ENCODE results near the gene CDC73. TPM values are rescaled to one million over a fixed set of nuclear protein-coding genes. Genes with fewer than 3 reads are reported as not detected.

Gene CDC73
- total and polyA plus RNA-seq, 4 donors = 5.8 to 20.6 (median 12.6) TPM

GRCh38 chr1:193242000-193242399, 120.2 kb downstream of the CDC73 start:
- no peaks in the 10 kb centered on the region for H3K9me3 ChIP-seq (ENCODE audit: control insufficient read depth in 4 of 4, low read length in 3 of 4)
- no peak for DNase-seq (ENCODE audit: low spot score)
- no peak overlapping the region for H3K27ac ChIP-seq (ENCODE audit: low read depth in 1 of 2, low read length in 2 of 2)
- no peak overlapping the region for H3K9ac ChIP-seq (ENCODE audit: low read depth in 1 of 2, low read length in 2 of 2)
- peaks cover 0 to 12% (median 0%) of the 10 kb centered on the region in 4 donors for H3K36me3 ChIP-seq (ENCODE audit: control insufficient read depth in 4 of 4, insufficient read depth in 3 of 4, low read depth in 1 of 4, low read length in 3 of 4)
- H3K4me3 ChIP-seq (ENCODE audit: low read depth in 1 of 3, low read length in 3 of 3) = no peak overlapping the region
- TF ChIP-seq YY1 (IDR thresholded peaks at IDR 0.05) (no peak), CTCF (IDR thresholded peaks at IDR 0.05; ENCODE audit: low read depth, low read length, missing input control) (no peak), ATF3 (IDR thresholded peaks at IDR 0.05) (no peak), REST (IDR thresholded peaks at IDR 0.05) (no peak), GABPA (IDR thresholded peaks at IDR 0.05 in 1 of 2, conservative IDR thresholded peaks at IDR 0.05 in 1 of 2) (no peak), MAX (IDR thresholded peaks at IDR 0.05) (no peak), NR2F2 (IDR thresholded peaks at IDR 0.05) (no peak), EGR1 (IDR thresholded peaks at IDR 0.05; ENCODE audit: low read depth in 2 of 2) (no peak), RAD21 (IDR thresholded peaks at IDR 0.05) (no peak)
- 99% methylated on average over 4 of the region's 4 CpGs for WGBS
- H3K4me1 ChIP-seq (ENCODE audit: control insufficient read depth in 4 of 4, insufficient read depth in 4 of 4, low read length in 3 of 4) = no peaks in the 10 kb centered on the region
- H3K27me3 ChIP-seq (ENCODE audit: control insufficient read depth in 4 of 4, insufficient read depth in 4 of 4, low read length in 3 of 4) = no peaks in the 10 kb centered on the region

- no peak for DNase-seq (ENCODE audit: low spot score)
- H3K27me3 ChIP-seq (ENCODE audit: control insufficient read depth in 4 of 4, insufficient read depth in 4 of 4, low read length in 3 of 4) = no peaks in the 10 kb centered on the region
- H3K4me1 ChIP-seq (ENCODE audit: control insufficient read depth in 4 of 4, insufficient read depth in 4 of 4, low read length in 3 of 4) = no peaks in the 10 kb centered on the region
- 99% methylated on average over 7 of the region's 7 CpGs for WGBS
- H3K9ac ChIP-seq (ENCODE audit: low read depth in 1 of 2, low read length in 2 of 2) = no peak overlapping the region
- H3K27ac ChIP-seq (ENCODE audit: low read depth in 1 of 2, low read length in 2 of 2) = no peak overlapping the region
- peaks cover 0 to 21% (median 15%) of the 10 kb centered on the region in 4 donors for H3K36me3 ChIP-seq (ENCODE audit: control insufficient read depth in 4 of 4, insufficient read depth in 3 of 4, low read depth in 1 of 4, low read length in 3 of 4)
- H3K9me3 ChIP-seq (ENCODE audit: control insufficient read depth in 4 of 4, low read length in 3 of 4) = peaks cover 0 to 8% (median 5%) of the 10 kb centered on the region in 4 donors
- no peak overlapping the region for H3K4me3 ChIP-seq (ENCODE audit: low read depth in 1 of 3, low read length in 3 of 3)
- TF ChIP-seq ATF3 (IDR thresholded peaks at IDR 0.05) (no peak), FOXA1 (IDR thresholded peaks at IDR 0.05) (no peak), SP1 (IDR thresholded peaks at IDR 0.05) (no peak), REST (IDR thresholded peaks at IDR 0.05) (no peak), CTCF (IDR thresholded peaks at IDR 0.05; ENCODE audit: low read depth, low read length, missing input control) (no peak), MAX (IDR thresholded peaks at IDR 0.05) (no peak), RXRA (IDR thresholded peaks at IDR 0.05) (no peak), RAD21 (IDR thresholded peaks at IDR 0.05) (no peak)
These were observed 127.4 kb downstream of the CDC73 start for GRCh38 chr1:193249187-193249586.
